ENCODE measurements around the gene METTL25B. TPM values are rescaled to one million over a fixed set of nuclear protein-coding genes. Genes with fewer than 3 reads are reported as not detected.

Gene METTL25B
- total RNA-seq, 4 donors from 2014 or later, result 3.5 to 69.7 (median 29.4) TPM

- DNase-seq, result peak; percentile 98 to 99
- Histone ChIP-seq H3K4me1 (peaks cover 6 to 13% of the 10 kb centered on the region in 2 donors), H3K36me3 (no peaks in the 10 kb centered on the region), H3K27ac (peak within 1 kb of the TSS; percentile 93 to 96), H3K9me3 (no peaks in the 10 kb centered on the region), H3K4me3 (peak within 1 kb of the TSS; percentile 89 to 90), H3K27me3 (no peaks in the 10 kb centered on the region)
- TF ChIP-seq POLR2A (IDR thresholded peaks at IDR 0.05) (peak; percentile 55 to 58), CTCF (IDR thresholded peaks at IDR 0.05) (peak in 1 of 4 experiments; percentile 35)
- intact Hi-C loops (cut with DNase I; ENCODE audit: low total_unique reads), result no loop called here
These were observed 39.0 kb downstream of the METTL25B start, which contains the start of gene PRCC for GRCh38 chr1:156767101-156767878. TSS of gene PRCC (plus strand) at chr1:156767535. CDS start at chr1:156767772, 237 bp downstream.

GRCh38 chr1:156767879-156768604 lies 39.8 kb downstream of the METTL25B start:
- Histone ChIP-seq H3K4me1 (peaks cover 6 to 13% of the 10 kb centered on the region in 2 donors), H3K9me3 (no peaks in the 10 kb centered on the region), H3K27me3 (no peaks in the 10 kb centered on the region), H3K36me3 (no peaks in the 10 kb centered on the region), H3K27ac (peak overlapping the region; percentile 84 to 96), H3K4me3 (peak overlapping the region; percentile 89 to 90)
- intact Hi-C loops (cut with DNase I; ENCODE audit: low total_unique reads), result no loop called here
- no peak for TF ChIP-seq CTCF (IDR thresholded peaks at IDR 0.05)
- no peak for TF ChIP-seq POLR2A (IDR thresholded peaks at IDR 0.05)
- DNase-seq, result peak in 1 of 2 donors; percentile 34

- intact Hi-C loops (cut with DNase I; ENCODE audit: low total_unique reads), result no loop called here
- H3K9me3 ChIP-seq, result no peaks in the 10 kb centered on the region
- no peaks in the 10 kb centered on the region for H3K36me3 ChIP-seq
- TF ChIP-seq POLR2A (IDR thresholded peaks at IDR 0.05) (no peak), CTCF (IDR thresholded peaks at IDR 0.05) (no peak)
- no peak for DNase-seq
- H3K4me1 ChIP-seq, result peaks cover 6 to 13% of the 10 kb centered on the region in 2 donors
- H3K27ac ChIP-seq, result peak overlapping the region in 1 of 2 donors; percentile 6
- peak overlapping the region; percentile 89 to 90 for H3K4me3 ChIP-seq
- H3K27me3 ChIP-seq, result no peaks in the 10 kb centered on the region
These were observed 40.5 kb downstream of the METTL25B start for GRCh38 chr1:156768610-156769295.

DNA sequence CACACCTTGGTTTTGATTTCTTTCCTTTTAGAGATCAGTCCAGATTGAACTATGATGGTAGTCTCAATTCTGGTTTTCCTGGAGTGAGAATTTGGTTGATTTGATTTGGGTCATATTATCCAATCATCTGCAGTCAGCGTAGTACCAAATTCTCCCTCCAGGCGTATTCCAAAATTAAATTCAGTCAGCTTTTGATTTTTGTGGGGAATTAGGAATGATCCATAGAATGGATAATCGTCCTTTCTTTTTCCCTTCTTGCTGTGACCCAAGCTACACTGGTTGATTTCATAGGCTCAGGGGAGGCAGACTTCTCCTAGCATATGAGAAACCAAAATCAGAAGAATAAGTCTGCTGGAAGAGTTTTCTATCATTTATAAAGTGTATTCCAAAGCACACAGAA lies 44.0 kb downstream of the METTL25B start:
- no peak for DNase-seq
- intact Hi-C loops (cut with DNase I; ENCODE audit: low total_unique reads), result no loop called here
- Histone ChIP-seq H3K27me3 (no peaks in the 10 kb centered on the region), H3K27ac (no peak overlapping the region), H3K4me1 (peaks cover 0 to 13% of the 10 kb centered on the region in 2 donors), H3K9me3 (no peaks in the 10 kb centered on the region), H3K36me3 (no peaks in the 10 kb centered on the region), H3K4me3 (no peak overlapping the region)
- TF ChIP-seq CTCF (IDR thresholded peaks at IDR 0.05) (no peak), POLR2A (IDR thresholded peaks at IDR 0.05) (no peak)

Data from uterus (tissue), 4 donors.